Activated CD8-positive, alpha-beta memory T cell treated with anti-CD3 and anti-CD28 coated beads for 1 hour (primary cell): ENCODE measurements around the gene RAB7A.
A peak's percentile ranks its signal among the peaks of the same experiment; 100 is the strongest.
"Not testable (repeated sequence)": the region's sequence is repeated elsewhere in the genome, so short reads cannot be mapped to it uniquely, and the experiment has no call there.

ENCODE experiments used
- DNase-seq, 2 donors: peaks; one replicate each; pipeline ENCODE4 v3.0.0-alpha.2; 2020; ENCODE audit warnings: low read depth in 1 of 2; ENCODE audit errors: extremely low read depth in 1 of 2

The RAB7A gene

DNA sequence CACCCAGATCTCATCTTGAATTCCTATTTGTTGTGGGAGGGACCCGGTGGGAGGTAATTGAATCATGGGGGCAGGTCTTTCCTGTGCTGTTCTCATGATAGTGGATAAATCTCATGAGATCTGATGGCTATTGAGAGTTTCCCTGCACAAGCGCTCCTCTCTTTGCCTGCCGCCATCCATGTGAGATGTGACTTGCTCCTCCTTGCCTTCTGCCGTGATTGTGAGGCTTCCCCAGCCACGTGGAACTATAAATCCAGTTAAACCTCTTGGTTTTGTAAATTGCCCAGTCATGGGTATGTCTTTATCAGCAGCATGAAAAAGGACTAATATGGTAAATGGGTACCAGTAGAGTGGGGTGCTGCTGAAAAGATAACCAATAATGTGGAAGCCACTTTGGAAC is 23.6 kb downstream of the RAB7A start:
- DNase-seq: not testable (repeated sequence)

DNA sequence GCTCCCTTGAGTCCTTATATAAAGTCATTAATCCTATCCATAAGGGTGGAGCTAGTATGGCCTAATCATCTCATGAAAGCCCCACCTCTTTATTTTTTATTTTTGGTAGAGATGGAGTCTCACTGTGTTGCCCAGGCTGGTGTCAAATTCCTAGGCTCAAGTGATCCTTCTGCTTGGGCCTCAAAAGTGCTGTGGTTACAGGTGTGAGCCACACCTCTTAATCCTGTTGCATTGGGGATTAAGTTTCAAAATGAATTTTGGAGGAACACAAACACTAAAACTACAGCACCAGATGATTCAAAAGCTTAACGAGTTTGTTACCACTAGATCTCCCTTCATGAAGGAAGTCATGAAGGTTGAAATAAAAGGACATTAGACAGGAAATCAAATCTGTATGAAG is 27.7 kb downstream of the RAB7A start:
- no peak for DNase-seq

DNA sequence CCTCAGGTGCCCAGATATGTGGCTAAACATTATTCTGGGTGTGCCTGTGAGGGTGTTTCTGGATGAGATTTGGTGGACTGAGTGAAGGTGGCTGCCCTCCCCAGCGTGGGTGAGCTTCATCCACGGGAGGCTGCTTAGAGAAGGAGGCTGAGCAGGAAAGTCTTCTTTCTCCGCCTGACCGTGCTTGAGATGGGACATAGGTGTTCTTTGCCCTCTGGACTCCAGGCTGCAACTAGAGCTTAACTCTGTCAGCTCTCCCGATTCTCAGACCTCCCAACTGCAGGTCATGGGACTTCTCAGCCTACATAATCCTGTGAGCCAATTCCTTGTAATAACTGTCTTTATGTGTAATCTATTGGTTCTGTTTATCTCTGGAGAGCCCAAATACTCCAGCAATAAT is 34.1 kb downstream of the RAB7A start:
- DNase-seq: no peak

DNA sequence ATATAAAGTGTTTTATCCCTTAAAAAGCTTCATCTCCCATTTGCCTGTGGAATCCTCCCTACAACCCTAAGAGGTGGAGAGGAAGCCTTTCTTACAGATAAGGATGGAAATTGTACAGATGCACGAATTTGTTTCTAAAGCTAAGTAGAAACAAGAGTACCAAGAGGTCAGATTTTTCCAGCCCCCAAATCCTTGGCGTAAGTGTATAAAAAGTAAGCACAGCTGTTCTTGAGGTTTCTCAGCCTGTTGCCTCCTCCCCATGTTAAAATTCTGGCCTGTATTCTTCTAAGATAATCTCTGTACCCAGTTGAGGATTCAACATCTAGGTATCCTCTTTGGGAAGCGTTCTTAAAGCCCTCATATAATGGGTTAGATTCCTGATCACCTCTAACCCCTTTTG is 34.9 kb downstream of the RAB7A start:
- no peak for DNase-seq

DNA sequence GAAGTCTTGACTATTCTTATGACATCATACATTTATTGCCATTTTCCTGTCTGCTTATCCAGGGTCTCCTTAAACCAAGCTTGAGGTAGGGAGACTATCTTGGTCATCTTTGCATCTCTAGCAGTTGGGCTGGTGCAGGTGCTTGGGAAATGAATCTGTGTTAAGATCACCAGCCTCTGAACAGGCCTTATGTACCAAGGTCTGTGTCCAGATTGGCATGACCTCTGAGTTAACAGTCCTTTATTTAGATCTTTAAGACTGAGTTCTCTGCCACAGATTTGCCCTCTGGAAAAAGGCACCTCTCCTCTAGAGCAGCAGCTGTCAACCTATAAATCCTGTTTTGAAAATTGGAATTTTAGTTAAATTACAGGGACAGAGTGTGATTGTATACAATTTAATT is 35.4 kb downstream of the RAB7A start:
- DNase-seq: no peak

DNA sequence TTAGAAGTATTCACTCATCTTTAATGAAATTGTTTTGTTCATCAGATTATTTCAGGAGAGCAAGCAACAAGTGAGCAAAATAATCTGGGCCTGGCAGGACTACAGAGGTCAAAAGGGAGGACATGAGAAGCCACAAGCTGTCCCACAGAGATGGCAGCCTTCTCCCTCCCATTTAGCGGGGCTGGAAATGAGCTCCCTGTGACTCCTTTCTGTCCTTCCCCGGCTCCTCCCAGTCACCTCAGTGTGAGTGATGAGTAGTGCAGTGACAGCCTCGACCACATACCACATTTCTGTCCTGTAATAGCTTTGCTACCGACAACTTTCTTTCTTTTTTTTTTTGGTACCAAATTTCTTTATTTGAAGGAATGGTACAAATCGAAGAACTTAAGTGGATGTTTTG is 38.0 kb downstream of the RAB7A start:
- no peak for DNase-seq

DNA sequence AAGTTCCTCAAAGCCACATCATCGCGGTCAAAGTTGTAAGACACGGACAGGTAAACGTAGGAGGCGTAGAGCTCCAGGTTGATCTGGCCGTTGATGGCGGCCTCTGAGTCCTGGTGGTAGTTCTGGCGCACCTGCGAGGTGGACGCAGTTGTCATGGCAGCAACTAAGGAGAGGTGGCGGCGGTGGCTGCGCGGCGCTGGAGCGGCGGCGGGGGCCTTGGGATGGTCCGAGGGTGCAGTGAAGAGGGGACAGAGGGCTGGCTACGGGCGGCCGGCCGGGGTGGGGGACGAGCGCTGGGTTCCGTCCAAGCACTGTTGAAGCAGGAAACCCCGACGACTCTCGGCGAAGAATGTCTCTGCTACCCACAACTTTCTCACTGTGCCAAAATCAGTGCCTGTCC is 38.9 kb downstream of the RAB7A start:
- DNase-seq: no peak

DNA sequence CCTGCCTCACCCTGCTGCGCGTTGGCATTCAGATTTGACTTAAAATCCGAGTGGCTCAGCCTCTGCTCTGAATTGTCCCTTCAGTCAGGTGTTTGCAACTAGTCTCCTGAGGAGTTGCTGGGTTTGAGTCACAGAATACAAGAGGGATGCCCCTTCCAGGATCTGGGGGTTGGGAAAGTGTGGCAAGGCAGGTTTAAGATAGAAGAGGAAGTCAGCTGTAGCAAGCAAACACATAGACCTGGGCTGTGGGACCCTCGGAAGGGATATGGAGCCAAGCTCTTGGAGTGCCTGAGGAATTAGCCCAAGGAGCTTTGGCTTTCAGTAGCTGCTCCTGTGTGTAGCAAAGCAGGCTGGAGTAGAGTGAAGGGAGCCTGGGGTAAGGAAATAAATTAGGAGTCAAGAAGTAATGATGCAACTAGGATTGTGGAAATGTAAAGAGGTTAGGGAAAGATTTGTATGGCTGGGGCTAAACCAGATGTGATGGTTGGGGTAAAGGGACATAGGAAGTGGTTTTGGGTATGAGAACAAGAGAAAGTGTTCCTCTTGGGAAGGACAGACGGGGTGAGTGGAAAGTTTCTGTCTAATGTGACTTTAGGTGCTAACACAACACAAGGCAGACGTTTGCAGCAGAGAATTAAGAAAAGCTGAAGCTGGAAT is 41.2 kb downstream of the RAB7A start:
- no peak for DNase-seq

DNA sequence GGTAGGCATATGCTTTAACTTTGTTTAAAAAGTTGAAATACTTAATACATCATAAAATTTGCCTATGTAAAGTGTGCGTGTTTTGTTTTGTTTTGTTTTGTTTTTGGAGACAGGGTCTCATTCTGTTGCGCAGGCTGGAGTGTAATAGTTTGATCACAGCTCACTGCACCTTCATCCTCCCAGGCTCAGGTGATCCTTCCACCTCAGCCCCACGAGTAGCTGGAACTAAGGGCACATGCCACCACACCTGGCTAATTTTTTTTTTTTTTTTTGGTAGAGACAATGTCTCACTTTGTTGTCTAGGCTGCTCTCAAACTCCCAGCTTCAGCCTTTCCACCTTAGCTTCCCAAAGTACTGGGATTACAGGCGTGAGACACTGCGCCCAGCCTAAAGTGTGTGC is 42.5 kb downstream of the RAB7A start:
- DNase-seq: no peak

DNA sequence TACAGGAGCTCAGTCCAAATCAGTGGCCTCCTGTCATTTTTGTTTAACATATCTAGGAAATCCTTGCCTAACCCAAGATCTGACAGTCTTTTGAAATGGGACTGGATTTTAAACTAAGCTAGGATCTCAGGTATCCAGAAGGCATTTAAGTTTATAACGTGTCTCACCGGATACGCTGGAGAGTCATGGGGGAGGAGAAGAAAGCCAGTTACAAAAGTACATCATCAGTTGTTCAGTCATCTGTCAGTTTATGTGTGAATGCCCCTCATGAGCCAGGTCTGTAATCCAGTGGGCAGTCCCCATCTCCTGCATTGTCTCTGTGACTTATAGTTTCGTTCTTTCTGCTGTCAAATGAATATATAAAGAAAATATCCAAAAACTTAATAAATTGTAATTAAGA is 44.4 kb downstream of the RAB7A start:
- DNase-seq: no peak

DNA sequence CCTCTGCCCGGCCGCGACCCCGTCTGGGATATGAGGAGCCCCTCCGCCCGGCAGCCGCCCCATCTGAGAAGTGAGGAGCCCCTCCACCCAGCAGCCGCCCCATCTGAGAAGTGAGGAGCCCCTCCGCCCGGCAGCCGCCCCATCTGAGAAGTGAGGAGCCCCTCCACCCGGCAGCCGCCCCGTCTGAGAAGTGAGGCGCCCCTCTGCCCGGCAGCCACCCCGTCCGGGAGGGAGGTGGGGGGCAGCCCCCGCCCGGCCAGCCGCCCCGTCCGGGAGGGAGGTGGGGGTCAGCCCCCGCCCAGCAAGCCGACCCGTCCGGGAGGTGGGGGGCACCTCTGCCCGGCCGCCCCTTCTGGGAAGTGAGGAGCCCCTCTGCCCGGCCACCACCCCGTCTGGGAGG is 47.2 kb downstream of the RAB7A start:
- not testable (repeated sequence) for DNase-seq

DNA sequence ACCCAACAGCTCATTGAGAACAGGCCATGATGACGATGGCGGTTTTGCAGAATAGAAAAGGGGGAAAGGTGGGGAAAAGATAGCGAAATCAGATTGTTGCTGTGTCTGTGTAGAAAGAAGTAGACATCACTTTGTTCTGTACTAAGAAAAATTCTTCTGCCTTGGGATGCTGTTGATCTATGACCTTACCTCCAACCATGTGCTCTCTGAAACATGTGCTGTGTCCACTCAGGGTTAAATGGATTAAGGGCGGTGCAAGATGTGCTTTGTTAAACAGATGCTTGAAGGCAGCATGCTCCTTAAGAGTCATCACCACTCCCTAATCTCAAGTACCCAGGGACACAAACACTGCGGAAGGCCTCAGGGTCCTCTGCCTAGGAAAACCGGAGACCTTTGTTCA is 47.6 kb downstream of the RAB7A start:
- DNase-seq: not testable (repeated sequence)

DNA sequence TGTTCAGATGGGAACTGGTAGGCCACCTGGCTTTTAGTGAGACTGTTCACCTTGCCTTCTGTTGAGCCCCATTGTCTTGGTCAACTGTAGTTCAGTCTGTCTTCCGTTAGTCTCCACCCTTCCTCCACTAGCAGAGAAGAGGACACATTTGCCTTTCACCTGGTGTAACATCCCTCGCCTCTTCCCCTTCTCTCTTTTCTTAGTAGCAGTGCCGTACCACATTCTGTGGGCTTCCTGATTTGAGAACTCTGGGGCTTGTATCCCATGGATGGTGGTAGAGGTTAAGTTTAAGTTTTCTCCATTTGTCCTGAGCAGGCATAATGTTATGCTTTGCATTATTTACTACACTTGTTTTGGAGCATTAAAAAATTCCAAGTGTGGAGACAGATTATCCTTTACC is 49.3 kb downstream of the RAB7A start:
- no peak for DNase-seq

DNA sequence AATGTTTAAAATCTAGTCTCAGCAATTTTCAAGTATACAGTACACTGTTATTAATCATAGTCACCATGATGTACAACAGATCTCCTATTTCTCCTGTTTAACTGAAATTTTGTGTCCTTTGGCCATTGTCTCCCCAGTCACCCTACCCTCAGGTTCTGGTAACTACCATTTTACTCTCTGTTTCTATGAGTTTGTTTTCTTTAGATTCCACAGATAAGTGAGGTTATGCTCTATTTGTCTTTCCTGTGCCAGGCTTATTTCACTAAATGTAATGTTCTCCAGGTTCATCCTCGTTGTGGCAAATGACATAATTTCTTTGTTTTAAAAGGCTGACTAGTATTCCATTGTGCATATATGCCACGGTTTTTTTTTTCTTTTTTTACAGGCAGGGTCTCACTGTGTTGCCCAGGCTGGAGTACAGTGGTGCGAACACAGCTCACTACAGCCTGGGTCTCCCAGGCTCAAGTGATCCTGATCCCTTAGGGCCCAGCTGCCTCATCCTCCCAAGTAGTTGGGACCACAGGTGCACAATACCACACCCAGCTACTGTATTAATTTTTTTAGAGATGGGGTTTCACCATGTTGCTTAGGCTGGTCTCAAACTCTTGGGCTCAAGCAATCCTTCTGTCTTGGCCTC is 50.0 kb downstream of the RAB7A start:
- DNase-seq: no peak

DNA sequence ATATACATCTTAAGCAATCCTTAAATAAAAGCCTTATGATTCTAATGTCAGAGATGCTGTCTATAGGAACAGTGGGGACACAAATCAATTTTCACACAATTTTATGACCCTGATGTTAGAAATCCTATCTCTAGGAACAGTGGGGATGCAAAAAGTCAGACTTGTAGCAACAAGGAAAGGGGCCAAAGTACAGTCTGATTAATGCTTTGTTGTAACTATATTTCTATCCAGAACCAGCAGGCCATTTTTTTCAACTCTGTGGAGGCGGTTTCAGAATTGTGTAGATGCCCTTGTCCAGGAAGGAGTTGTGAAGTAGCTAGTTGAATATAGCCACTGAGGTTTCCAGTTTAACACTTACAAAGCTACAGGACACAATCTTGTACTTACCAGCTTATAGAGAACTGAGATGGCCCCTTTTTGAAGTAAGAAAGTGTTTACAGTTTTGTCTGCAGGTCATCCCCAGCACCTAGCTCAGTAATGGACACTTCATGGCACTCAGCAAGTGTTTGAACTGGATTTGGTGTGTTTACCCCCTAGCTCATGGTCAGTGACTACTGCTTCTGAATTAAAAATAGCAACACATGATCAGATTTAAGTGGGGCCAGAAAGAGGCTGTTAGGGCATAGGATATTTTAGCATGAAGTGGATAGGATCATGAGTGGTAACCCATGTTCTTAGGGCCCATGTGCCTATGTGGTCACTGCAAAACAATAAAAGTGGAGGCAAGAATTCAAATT is 54.3 kb downstream of the RAB7A start:
- DNase-seq: no peak

DNA sequence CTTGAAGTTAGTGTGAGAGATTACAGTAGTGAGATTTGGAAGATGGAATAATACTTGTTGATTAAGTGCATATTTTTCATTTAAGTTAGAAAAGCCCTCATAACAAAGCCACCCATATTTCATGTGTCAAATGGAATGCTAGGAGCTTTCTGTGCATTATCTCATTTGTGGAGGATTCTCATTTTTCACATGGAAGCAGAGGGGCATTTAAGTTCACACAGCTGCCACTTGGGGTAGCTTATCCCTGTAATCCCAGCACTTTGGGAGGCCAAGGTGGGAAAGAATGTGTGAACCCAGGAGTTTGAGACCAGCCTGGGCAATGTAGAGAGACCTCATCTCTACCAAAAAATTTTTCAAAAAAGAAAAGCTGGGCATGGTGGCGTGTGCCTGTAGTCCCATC is 55.2 kb downstream of the RAB7A start:
- DNase-seq: no peak

DNA sequence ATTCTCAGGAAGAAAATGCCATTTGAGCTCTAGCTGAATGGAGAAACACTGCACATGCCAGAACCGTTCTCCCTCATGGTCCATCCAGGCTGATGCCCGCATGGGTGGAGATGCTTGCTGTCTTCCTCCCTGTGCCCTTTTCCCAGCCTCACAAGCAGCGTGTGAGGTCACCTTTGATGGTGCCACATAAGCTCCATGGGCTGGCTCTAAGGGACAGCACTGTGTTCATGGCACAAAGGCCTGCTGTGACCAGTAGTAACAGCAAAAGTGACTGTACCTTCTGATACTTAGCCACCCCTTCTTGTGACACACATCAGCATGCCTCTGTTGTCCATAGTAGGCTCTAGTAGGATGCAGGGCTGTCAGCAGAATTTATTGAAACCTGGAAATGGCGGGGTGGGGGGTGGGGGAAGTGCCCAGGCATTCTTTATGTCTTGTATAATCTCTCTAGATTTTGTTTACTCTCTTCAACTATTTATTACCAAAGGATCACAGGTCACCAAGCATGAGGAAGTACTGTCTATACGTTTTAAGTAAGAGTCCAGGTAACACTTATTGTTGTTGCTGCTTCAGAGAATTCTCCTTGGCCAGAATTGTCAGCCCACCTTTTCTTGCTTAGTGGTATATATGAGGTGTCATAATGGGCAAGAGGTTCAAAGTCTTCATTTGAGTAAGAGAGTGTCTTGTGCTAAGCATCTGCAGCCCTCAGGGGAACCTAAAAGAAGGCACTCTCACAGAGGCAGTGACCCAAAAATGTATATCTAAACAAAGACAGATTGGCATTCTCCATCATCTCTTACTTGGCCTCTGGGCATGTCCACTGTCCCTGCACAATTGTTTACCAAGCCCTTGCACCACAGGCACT is 56.5 kb downstream of the RAB7A start:
- DNase-seq: no peak

DNA sequence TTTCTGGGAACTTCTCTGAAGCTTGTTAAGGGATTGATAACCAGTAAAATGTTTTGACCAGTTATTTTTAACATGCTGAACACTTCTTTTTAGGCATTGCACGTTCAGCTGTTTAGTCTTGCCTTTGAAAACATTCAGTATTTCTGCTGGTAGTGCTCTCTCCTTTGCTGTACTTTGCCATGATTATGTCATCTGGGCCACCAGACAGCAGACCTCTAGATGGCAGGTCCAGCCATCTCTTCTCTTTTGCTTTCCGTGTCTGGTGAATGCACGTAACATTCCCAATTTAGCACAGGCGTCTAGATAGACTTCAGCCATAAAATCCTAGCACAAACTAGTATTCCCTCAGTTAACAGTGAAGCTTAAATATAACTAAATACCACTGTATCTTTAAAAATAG is 57.8 kb downstream of the RAB7A start:
- no peak for DNase-seq

DNA sequence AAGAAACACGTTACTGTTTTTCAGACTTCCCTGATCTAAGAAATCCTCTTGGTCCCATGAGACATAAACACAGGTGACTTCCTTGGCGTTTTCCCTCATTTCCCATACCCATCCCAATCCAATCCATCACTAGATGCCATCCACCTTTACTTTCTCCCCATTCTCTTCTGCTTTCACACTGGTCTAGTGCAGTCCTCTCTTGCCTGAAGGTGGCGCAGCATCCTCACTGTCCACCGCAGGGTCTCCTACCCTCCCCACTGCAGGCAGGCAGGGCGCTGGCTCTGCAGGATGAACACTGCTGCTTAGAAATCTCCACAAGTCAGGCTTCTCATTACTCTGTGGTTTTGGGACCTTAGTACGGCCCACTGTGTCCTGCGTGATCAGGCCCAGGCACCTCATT is 58.2 kb downstream of the RAB7A start:
- peak in 1 of 2 donors; percentile 31 for DNase-seq

DNA sequence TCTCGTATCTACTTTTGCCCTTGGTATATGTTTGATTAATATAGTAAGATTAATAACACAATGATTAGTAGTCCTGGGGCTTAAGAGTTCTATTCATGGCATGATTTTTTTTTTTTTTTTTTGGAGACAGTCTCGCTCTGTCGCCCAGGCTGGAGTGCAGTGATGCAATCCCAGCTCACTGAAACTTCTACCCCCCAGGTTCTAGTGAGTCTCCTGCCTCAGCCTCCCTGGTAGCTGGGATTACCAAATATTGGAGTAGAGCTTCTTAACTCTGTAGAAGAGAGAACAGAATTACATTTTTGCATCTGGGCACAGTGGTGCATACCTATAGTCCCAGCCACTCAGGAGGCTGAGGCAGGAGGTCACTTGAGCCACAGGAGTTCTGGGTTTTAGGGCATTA is 58.9 kb downstream of the RAB7A start:
- no peak for DNase-seq

DNA sequence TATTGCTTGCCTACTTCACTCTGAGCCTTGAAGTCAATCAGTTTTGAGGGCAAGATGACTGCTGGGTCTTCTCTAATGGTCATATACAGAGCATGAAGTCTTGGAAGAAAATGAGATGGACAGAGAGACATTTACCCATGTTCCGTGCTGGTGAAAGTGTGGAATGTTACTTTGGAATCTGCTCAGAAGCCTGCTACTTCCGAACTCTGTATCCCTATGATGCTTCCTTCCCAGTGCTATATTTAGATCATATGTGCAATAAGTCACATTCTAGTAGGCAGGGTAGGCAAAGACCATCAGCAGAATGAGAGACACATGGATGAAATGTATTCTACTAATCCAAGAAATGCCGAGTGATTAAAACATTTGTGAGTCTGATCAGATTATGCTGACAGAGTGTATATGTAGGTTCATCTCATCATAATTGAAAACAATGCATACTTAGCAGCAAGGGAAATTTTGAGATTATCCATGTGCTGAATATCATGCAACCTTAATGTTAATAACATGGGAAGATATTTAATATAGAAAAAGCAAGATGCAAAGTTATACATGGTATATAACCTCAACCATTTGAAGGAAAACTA is 60.5 kb downstream of the RAB7A start:
- no peak for DNase-seq
